Measurements from ENCODE around the gene CA10. TPM values are rescaled to one million over a fixed set of nuclear protein-coding genes. Genes with fewer than 3 reads are reported as not detected.

Gene CA10
- total and polyA plus RNA-seq, 9 of the 15 experiments (the other 6 are each of a cell fraction or from before 2014, with no cell fraction given), result not detected

- TF ChIP-seq, protein P1, sequence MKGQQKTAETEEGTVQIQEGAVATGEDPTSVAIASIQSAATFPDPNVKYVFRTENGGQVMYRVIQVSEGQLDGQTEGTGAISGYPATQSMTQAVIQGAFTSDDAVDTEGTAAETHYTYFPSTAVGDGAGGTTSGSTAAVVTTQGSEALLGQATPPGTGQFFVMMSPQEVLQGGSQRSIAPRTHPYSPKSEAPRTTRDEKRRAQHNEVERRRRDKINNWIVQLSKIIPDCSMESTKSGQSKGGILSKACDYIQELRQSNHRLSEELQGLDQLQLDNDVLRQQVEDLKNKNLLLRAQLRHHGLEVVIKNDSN (CRISPR knock-in tag; IDR thresholded peaks at IDR 0.05), result no peak
- TF ChIP-seq POLR3G (IDR thresholded peaks at IDR 0.05; ENCODE audit: extremely low read depth, insufficient read length, insufficient replicate concordance) (no peak), ZNF407 (IDR thresholded peaks at IDR 0.05; ENCODE audit: low read depth) (no peak), ZNF146 (CRISPR knock-in tag; IDR thresholded peaks at IDR 0.05; ENCODE audit: unreplicated experiment) (no peak), BMI1 (IDR thresholded peaks at IDR 0.05; ENCODE audit: low read length) (no peak), ZNF217 (CRISPR knock-in tag; IDR thresholded peaks at IDR 0.05) (no peak), MTA1 (IDR thresholded peaks at IDR 0.05; ENCODE audit: borderline replicate concordance) (no peak), HNRNPH1 (optimal IDR thresholded peaks at IDR 0.05; ENCODE audit: low read depth, low read length) (no peak)
- TF ChIP-seq, protein P2, sequence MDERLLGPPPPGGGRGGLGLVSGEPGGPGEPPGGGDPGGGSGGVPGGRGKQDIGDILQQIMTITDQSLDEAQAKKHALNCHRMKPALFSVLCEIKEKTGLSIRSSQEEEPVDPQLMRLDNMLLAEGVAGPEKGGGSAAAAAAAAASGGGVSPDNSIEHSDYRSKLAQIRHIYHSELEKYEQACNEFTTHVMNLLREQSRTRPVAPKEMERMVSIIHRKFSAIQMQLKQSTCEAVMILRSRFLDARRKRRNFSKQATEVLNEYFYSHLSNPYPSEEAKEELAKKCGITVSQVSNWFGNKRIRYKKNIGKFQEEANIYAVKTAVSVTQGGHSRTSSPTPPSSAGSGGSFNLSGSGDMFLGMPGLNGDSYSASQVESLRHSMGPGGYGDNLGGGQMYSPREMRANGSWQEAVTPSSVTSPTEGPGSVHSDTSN (CRISPR knock-in tag; IDR thresholded peaks at IDR 0.05; ENCODE audit: low read depth), result no peak
- TF ChIP-seq, protein P2 (tag; conservative IDR thresholded peaks at IDR 0.05; ENCODE audit: low read depth), result no peak
- TF ChIP-seq, protein P3, sequence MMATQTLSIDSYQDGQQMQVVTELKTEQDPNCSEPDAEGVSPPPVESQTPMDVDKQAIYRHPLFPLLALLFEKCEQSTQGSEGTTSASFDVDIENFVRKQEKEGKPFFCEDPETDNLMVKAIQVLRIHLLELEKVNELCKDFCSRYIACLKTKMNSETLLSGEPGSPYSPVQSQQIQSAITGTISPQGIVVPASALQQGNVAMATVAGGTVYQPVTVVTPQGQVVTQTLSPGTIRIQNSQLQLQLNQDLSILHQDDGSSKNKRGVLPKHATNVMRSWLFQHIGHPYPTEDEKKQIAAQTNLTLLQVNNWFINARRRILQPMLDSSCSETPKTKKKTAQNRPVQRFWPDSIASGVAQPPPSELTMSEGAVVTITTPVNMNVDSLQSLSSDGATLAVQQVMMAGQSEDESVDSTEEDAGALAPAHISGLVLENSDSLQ (IDR thresholded peaks at IDR 0.05), result no peak
Observed at GRCh38 chr17:51652529-51652928, 506.0 kb downstream of the CA10 start (continued).

Data from K562 (cell line).